Measurements from ENCODE around the gene LTA. TPM values are rescaled to one million over a fixed set of nuclear protein-coding genes. Genes with fewer than 3 reads are reported as not detected.

LTA gene
- polyA plus RNA-seq, 5 donors = 0.16 to 0.52 (median 0.35) TPM

DNA sequence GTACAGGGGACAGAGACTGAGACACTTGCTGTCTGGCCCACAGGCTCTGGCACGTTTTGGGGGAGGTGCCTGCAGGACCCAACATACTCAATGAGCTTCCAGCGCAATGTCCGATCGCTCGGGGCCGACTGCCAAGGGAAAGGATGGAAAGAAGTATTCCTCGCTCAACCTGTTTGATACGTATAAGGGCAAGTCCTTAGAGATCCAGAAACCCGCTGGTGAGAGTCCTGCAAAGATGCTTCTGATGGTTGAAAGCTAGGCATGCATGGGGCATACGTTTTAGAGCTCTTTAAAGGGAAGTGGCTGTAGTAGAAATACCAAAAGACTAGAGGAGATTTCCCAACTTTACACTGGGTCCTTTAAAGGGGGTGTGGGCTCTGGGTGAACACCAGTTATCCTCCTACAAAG lies 50.6 kb downstream of the LTA start:
- no peak for DNase-seq

Other genes starting within 250 kb of the LTA start
- gene HLA-B, start 215.1 kb upstream of the LTA start, polyA plus RNA-seq (ENCODE audit: insufficient read depth in 1 of 5, insufficient read length in 5 of 5, low replicate concordance in 1 of 5) = 100 to 1,000 TPM; 302 to 419 (median 365) TPM
- gene MICA, start 168.7 kb upstream of the LTA start, polyA plus RNA-seq (ENCODE audit: insufficient read depth in 1 of 5, insufficient read length in 5 of 5, low replicate concordance in 1 of 5) = 10 to 100 TPM; 12.8 to 16.5 (median 15.5) TPM
- gene MICB, start 74.1 kb upstream of the LTA start, polyA plus RNA-seq (ENCODE audit: insufficient read depth in 1 of 5, insufficient read length in 5 of 5, low replicate concordance in 1 of 5) = 1 to 10 TPM in 4 of 5 donors, under 1 TPM in 1; 0.75 to 3.3 (median 1.8) TPM
- gene MCCD1, start 43.3 kb upstream of the LTA start, polyA plus RNA-seq (ENCODE audit: insufficient read depth in 1 of 5, insufficient read length in 5 of 5, low replicate concordance in 1 of 5) = under 1 TPM in 1 of 5 donors, not detected in 4; 0.16 TPM
- 100 to 1,000 TPM; 573 to 737 (median 621) TPM for gene DDX39B, start 30.3 kb upstream of the LTA start, polyA plus RNA-seq (ENCODE audit: insufficient read depth in 1 of 5, insufficient read length in 5 of 5, low replicate concordance in 1 of 5)
- gene ATP6V1G2, start 25.7 kb upstream of the LTA start, polyA plus RNA-seq (ENCODE audit: insufficient read depth in 1 of 5, insufficient read length in 5 of 5, low replicate concordance in 1 of 5) = 1 to 10 TPM; 2.6 to 6.4 (median 4.1) TPM
- 10 to 100 TPM; 16.7 to 26.2 (median 20.0) TPM for gene NFKBIL1, start 24.7 kb upstream of the LTA start, polyA plus RNA-seq (ENCODE audit: insufficient read depth in 1 of 5, insufficient read length in 5 of 5, low replicate concordance in 1 of 5)
- under 1 TPM in 4 of 5 donors, not detected in 1; 0.21 to 0.48 (median 0.23) TPM for gene TNF, start 3.3 kb downstream of the LTA start, polyA plus RNA-seq (ENCODE audit: insufficient read depth in 1 of 5, insufficient read length in 5 of 5, low replicate concordance in 1 of 5)
- 1 to 10 TPM; 2.4 to 4.7 (median 2.5) TPM for gene LTB, start 10.1 kb downstream of the LTA start, polyA plus RNA-seq (ENCODE audit: insufficient read depth in 1 of 5, insufficient read length in 5 of 5, low replicate concordance in 1 of 5)
- gene LST1, start 14.0 kb downstream of the LTA start, polyA plus RNA-seq (ENCODE audit: insufficient read depth in 1 of 5, insufficient read length in 5 of 5, low replicate concordance in 1 of 5) = 1 to 10 TPM; 5.4 to 9.2 (median 6.6) TPM
- under 1 TPM in 4 of 5 donors, not detected in 1; 0.21 to 0.73 (median 0.39) TPM for gene NCR3, start 20.7 kb downstream of the LTA start, polyA plus RNA-seq (ENCODE audit: insufficient read depth in 1 of 5, insufficient read length in 5 of 5, low replicate concordance in 1 of 5)
- gene AIF1, start 42.9 kb downstream of the LTA start, polyA plus RNA-seq (ENCODE audit: insufficient read depth in 1 of 5, insufficient read length in 5 of 5, low replicate concordance in 1 of 5) = 10 to 100 TPM; 18.6 to 25.9 (median 21.7) TPM
- gene PRRC2A, start 48.4 kb downstream of the LTA start, polyA plus RNA-seq (ENCODE audit: insufficient read depth in 1 of 5, insufficient read length in 5 of 5, low replicate concordance in 1 of 5) = 100 to 1,000 TPM; 128 to 193 (median 141) TPM
- 100 to 1,000 TPM; 171 to 262 (median 214) TPM for gene BAG6, start 80.4 kb downstream of the LTA start, polyA plus RNA-seq (ENCODE audit: insufficient read depth in 1 of 5, insufficient read length in 5 of 5, low replicate concordance in 1 of 5)
- 10 to 100 TPM in 1 of 5 donors, 1 to 10 TPM in 4; 4.5 to 12.0 (median 6.3) TPM for gene APOM, start 83.6 kb downstream of the LTA start, polyA plus RNA-seq (ENCODE audit: insufficient read depth in 1 of 5, insufficient read length in 5 of 5, low replicate concordance in 1 of 5)
- 10 to 100 TPM; 15.3 to 19.6 (median 16.6) TPM for gene C6orf47, start 88.5 kb downstream of the LTA start, polyA plus RNA-seq (ENCODE audit: insufficient read depth in 1 of 5, insufficient read length in 5 of 5, low replicate concordance in 1 of 5)
- gene GPANK1, start 92.7 kb downstream of the LTA start, polyA plus RNA-seq (ENCODE audit: insufficient read depth in 1 of 5, insufficient read length in 5 of 5, low replicate concordance in 1 of 5) = 10 to 100 TPM; 17.9 to 23.6 (median 21.5) TPM
- gene CSNK2B, start 93.8 kb downstream of the LTA start, polyA plus RNA-seq (ENCODE audit: insufficient read depth in 1 of 5, insufficient read length in 5 of 5, low replicate concordance in 1 of 5) = 100 to 1,000 TPM; 172 to 193 (median 189) TPM
- gene LY6G5B, start 97.7 kb downstream of the LTA start, polyA plus RNA-seq (ENCODE audit: insufficient read depth in 1 of 5, insufficient read length in 5 of 5, low replicate concordance in 1 of 5) = 10 to 100 TPM; 24.1 to 40.6 (median 31.2) TPM
- gene LY6G5C, start 108.8 kb downstream of the LTA start, polyA plus RNA-seq (ENCODE audit: insufficient read depth in 1 of 5, insufficient read length in 5 of 5, low replicate concordance in 1 of 5) = 1 to 10 TPM; 2.7 to 5.0 (median 4.4) TPM
- 10 to 100 TPM; 48.7 to 64.2 (median 59.9) TPM for gene ABHD16A, start 131.0 kb downstream of the LTA start, polyA plus RNA-seq (ENCODE audit: insufficient read depth in 1 of 5, insufficient read length in 5 of 5, low replicate concordance in 1 of 5)
- gene LY6G6F, start 134.6 kb downstream of the LTA start, polyA plus RNA-seq (ENCODE audit: insufficient read depth in 1 of 5, insufficient read length in 5 of 5, low replicate concordance in 1 of 5) = 1 to 10 TPM in 3 of 5 donors, under 1 TPM in 1, not detected in 1; 0.88 to 1.5 (median 1.2) TPM
- gene LY6G6D, start 143.1 kb downstream of the LTA start, polyA plus RNA-seq (ENCODE audit: insufficient read depth in 1 of 5, insufficient read length in 5 of 5, low replicate concordance in 1 of 5) = under 1 TPM in 3 of 5 donors, not detected in 2; 0.48 to 0.88 (median 0.80) TPM
- gene LY6G6C, start 149.5 kb downstream of the LTA start, polyA plus RNA-seq (ENCODE audit: insufficient read depth in 1 of 5, insufficient read length in 5 of 5, low replicate concordance in 1 of 5) = under 1 TPM; 0.39 to 0.93 (median 0.65) TPM
- gene MPIG6B, start 151.1 kb downstream of the LTA start, polyA plus RNA-seq (ENCODE audit: insufficient read depth in 1 of 5, insufficient read length in 5 of 5, low replicate concordance in 1 of 5) = 1 to 10 TPM; 2.4 to 3.8 (median 3.0) TPM
- gene DDAH2, start 157.0 kb downstream of the LTA start, polyA plus RNA-seq (ENCODE audit: insufficient read depth in 1 of 5, insufficient read length in 5 of 5, low replicate concordance in 1 of 5) = 100 to 1,000 TPM; 137 to 213 (median 159) TPM
- 100 to 1,000 TPM; 265 to 287 (median 272) TPM for gene CLIC1, start 164.2 kb downstream of the LTA start, polyA plus RNA-seq (ENCODE audit: insufficient read depth in 1 of 5, insufficient read length in 5 of 5, low replicate concordance in 1 of 5)
- gene MSH5, start 167.7 kb downstream of the LTA start, polyA plus RNA-seq (ENCODE audit: insufficient read depth in 1 of 5, insufficient read length in 5 of 5, low replicate concordance in 1 of 5) = 10 to 100 TPM; 27.3 to 45.6 (median 29.6) TPM
- 10 to 100 TPM in 1 of 5 donors, 1 to 10 TPM in 4; 6.6 to 12.2 (median 8.2) TPM for gene SAPCD1, start 190.4 kb downstream of the LTA start, polyA plus RNA-seq (ENCODE audit: insufficient read depth in 1 of 5, insufficient read length in 5 of 5, low replicate concordance in 1 of 5)
- gene VWA7, start 205.0 kb downstream of the LTA start, polyA plus RNA-seq (ENCODE audit: insufficient read depth in 1 of 5, insufficient read length in 5 of 5, low replicate concordance in 1 of 5) = 1 to 10 TPM; 1.6 to 3.7 (median 2.0) TPM
- 10 to 100 TPM; 32.5 to 52.1 (median 38.9) TPM for gene VARS1, start 223.5 kb downstream of the LTA start, polyA plus RNA-seq (ENCODE audit: insufficient read depth in 1 of 5, insufficient read length in 5 of 5, low replicate concordance in 1 of 5)
- gene LSM2, start 234.7 kb downstream of the LTA start, polyA plus RNA-seq (ENCODE audit: insufficient read depth in 1 of 5, insufficient read length in 5 of 5, low replicate concordance in 1 of 5) = 10 to 100 TPM; 78.9 to 89.9 (median 81.8) TPM
- gene HSPA1L, start 243.0 kb downstream of the LTA start, polyA plus RNA-seq (ENCODE audit: insufficient read depth in 1 of 5, insufficient read length in 5 of 5, low replicate concordance in 1 of 5) = 1 to 10 TPM; 2.9 to 4.6 (median 3.5) TPM
- gene HSPA1A, start 243.3 kb downstream of the LTA start, polyA plus RNA-seq (ENCODE audit: insufficient read depth in 1 of 5, insufficient read length in 5 of 5, low replicate concordance in 1 of 5) = 100 to 1,000 TPM in 2 of 5 donors, 10 to 100 TPM in 3; 56.8 to 137 (median 68.3) TPM

All from right lung (tissue), 5 donors.